CD14-positive monocyte (primary cell): ENCODE data around the gene ZNF488. TPM values are rescaled to one million over a fixed set of nuclear protein-coding genes. Genes with fewer than 3 reads are reported as not detected.

Source experiments
- DNase-seq, 3 donors: peaks; one replicate each; pipeline ENCODE4 v3.0.0-alpha.2; 2011 to 2022
- H2AFZ ChIP-seq: 2 replicates; pipeline ENCODE4 v1.6.0; 2012; ENCODE audit warnings: mild to moderate bottlenecking, low read depth, low read length, inconsistent platforms; ENCODE audit not compliant: insufficient read depth, poor library complexity, severe bottlenecking
- H3K27ac ChIP-seq, 2 donors: 1 replicate in 1 of 2; 2 replicates in 1 of 2; pipeline ENCODE4 v1.5.1; 2012 to 2013; ENCODE audit warnings: low read length in 2 of 2, control low read depth in 1 of 2, inconsistent platforms in 1 of 2, low read depth in 1 of 2, mild to moderate bottlenecking in 1 of 2
- H3K27me3 ChIP-seq, 2 donors: one replicate each; pipeline versions ENCODE4 v1.6.0 to v1.6.1; 2011 to 2013; ENCODE audit warnings: low read length in 2 of 2; ENCODE audit not compliant: control insufficient read depth in 2 of 2, insufficient read depth in 2 of 2
- H3K36me3 ChIP-seq, 2 donors: replicated peaks in 1 of 2; 1 replicate in 1 of 2; 2 replicates in 1 of 2; pipeline versions ENCODE4 v1.5.1 to v1.6.1; 2012 to 2013; ENCODE audit warnings: low read length in 2 of 2, control low read depth in 1 of 2, inconsistent platforms in 1 of 2, mild to moderate bottlenecking in 1 of 2; ENCODE audit not compliant: insufficient read depth in 2 of 2, control insufficient read depth in 1 of 2
- H3K4me1 ChIP-seq, 2 donors: 1 replicate in 1 of 2; 2 replicates in 1 of 2; pipeline versions ENCODE4 v1.5.1 to v1.6.1; 2012 to 2013; ENCODE audit warnings: low read length in 2 of 2, control low read depth in 1 of 2, inconsistent platforms in 1 of 2, mild to moderate bottlenecking in 1 of 2, moderate library complexity in 1 of 2; ENCODE audit not compliant: insufficient read depth in 2 of 2, control insufficient read depth in 1 of 2
- H3K4me2 ChIP-seq: replicated peaks from 2 replicates; pipeline ENCODE3; 2012; ENCODE audit warnings: low read length, moderate library complexity, mild to moderate bottlenecking; ENCODE audit not compliant: poor library complexity, severe bottlenecking; ENCODE audit errors: extremely low read depth
- H3K4me3 ChIP-seq, 3 experiments: fragments of 200-600 bp in 1 of 3; sonication (generic) in 1 of 3; replicated peaks in 1 of 3; 1 replicate in 2 of 3; 2 replicates in 1 of 3; pipeline ENCODE4 v1.5.1; 2011 to 2013; ENCODE audit warnings: low read length in 3 of 3, mild to moderate bottlenecking in 3 of 3, control low read depth in 2 of 3, low read depth in 2 of 3, inconsistent platforms in 1 of 3, moderate library complexity in 1 of 3
- H3K79me2 ChIP-seq: 2 replicates; pipeline ENCODE4 v1.6.0; 2012; ENCODE audit warnings: mild to moderate bottlenecking, control low read depth, inconsistent platforms, low read length, moderate library complexity; ENCODE audit not compliant: insufficient read depth
- H3K9ac ChIP-seq: 2 replicates; pipeline ENCODE4 v1.6.0; 2017; ENCODE audit warnings: low read length, mild to moderate bottlenecking; ENCODE audit not compliant: insufficient read depth, poor library complexity, severe bottlenecking
- H3K9me3 ChIP-seq, 2 donors: replicated peaks in 1 of 2; 1 replicate in 1 of 2; 2 replicates in 1 of 2; pipeline versions ENCODE4 v1.5.1 to v1.6.1; 2012 to 2013; ENCODE audit warnings: low read length in 2 of 2, control low read depth in 1 of 2; ENCODE audit not compliant: control insufficient read depth in 1 of 2, insufficient read depth in 1 of 2
- H4K20me1 ChIP-seq: 2 replicates; pipeline ENCODE4 v1.6.0; 2012; ENCODE audit warnings: mild to moderate bottlenecking, low read length, control low read depth, moderate library complexity; ENCODE audit not compliant: insufficient read depth
- H3K27ac Mint-ChIP-seq, 7 donors: one replicate each; pipeline ENCODE4 v1.8.0; 2020; ENCODE audit warnings: mild to moderate bottlenecking in 7 of 7, mixed read lengths in 7 of 7, moderate library complexity in 6 of 7, inconsistent platforms in 2 of 7
- H3K27me3 Mint-ChIP-seq, 3 donors: one replicate each; pipeline ENCODE4 v1.8.0; 2021 to 2022; ENCODE audit warnings: low read depth in 3 of 3, mild to moderate bottlenecking in 3 of 3, mixed read lengths in 3 of 3, moderate library complexity in 3 of 3, inconsistent platforms in 1 of 3
- H3K36me3 Mint-ChIP-seq, 2 donors: one replicate each; pipeline ENCODE4 v1.8.0; 2020; ENCODE audit warnings: mixed read lengths in 2 of 2, inconsistent platforms in 1 of 2, mild to moderate bottlenecking in 1 of 2
- H3K4me1 Mint-ChIP-seq: one replicate; pipeline ENCODE4 v1.8.0; 2020; ENCODE audit warnings: mild to moderate bottlenecking, mixed read lengths
- H3K4me3 Mint-ChIP-seq, 2 donors: one replicate each; pipeline ENCODE4 v1.8.0; 2020; ENCODE audit warnings: mild to moderate bottlenecking in 2 of 2, mixed read lengths in 2 of 2, moderate library complexity in 1 of 2
- H3K9me3 Mint-ChIP-seq, 7 donors: one replicate each; pipeline ENCODE4 v1.8.0; 2020 to 2022; ENCODE audit warnings: mixed read lengths in 7 of 7, mild to moderate bottlenecking in 6 of 7, moderate library complexity in 6 of 7, inconsistent platforms in 2 of 7
- WGBS: methylation state at CpG from one replicate; pipeline ENCODE4 v1.1.5; 2013; ENCODE audit warnings: missing lambda C conversion rate; ENCODE audit not compliant: insufficient coverage; 5-methylcytosine and 5-hydroxymethylcytosine counted together
- intact Hi-C, 2 donors: fragments of 100-400 bp; cut with micrococcal nuclease; formaldehyde crosslinking; loops; one replicate each; pipeline versions ENCODE4 v1.15.0 to v1.15.1; 2023
- polyA plus RNA-seq, 3 donors: library from polyadenylated mRNA; depleted of rRNA in 1 of 3; unstranded in 2 of 3; stranded (reverse) in 1 of 3; fragments of 300-500 nt in 2 of 3; fragments of >200 nt in 1 of 3; fragmentation: Illumina TruSeq in 2 of 3; gene quantifications; 1 replicate in 2 of 3; 2 replicates in 1 of 3; pipeline ENCODE4 v1.2.3, GENCODE V29; 2012 to 2021
- TF ChIP-seq, protein P1 (sequence below): fragments of 200-600 bp; IDR thresholded peaks from one replicate; pipeline ENCODE4 v1.8.0; 2022; ENCODE audit warnings: antibody characterized with exemption, mild to moderate bottlenecking

ZNF488 gene
- polyA plus RNA-seq, 3 donors: not detected

DNA sequence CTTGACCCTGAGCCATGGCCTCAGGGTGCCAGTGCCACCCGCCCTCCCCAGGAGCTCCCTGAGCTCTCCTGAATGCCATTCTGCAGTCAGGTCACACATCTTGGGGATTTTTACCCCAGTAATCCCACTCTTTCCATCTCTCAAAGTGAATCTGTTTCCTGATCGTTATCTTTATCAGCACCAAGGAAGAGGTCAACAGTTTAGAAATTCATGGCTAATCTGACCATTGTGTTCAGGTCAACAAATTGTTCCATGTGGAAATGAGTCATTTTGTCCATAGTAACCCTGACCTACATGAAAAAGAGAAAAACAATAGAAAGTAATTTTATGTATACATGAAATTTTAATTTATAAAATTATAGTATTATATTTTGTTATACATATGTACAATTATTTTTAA, 28.8 kb upstream of the ZNF488 start:
- Histone ChIP-seq H3K27ac (no peak overlapping the region), H3K4me2 (no peak overlapping the region), H4K20me1 (no peaks in the 10 kb centered on the region), H3K27me3 (no peaks in the 10 kb centered on the region), H3K9me3 (no peaks in the 10 kb centered on the region), H3K4me3 (no peak overlapping the region), H3K36me3 (no peaks in the 10 kb centered on the region), H3K79me2 (no peaks in the 10 kb centered on the region), H3K4me1 (peaks cover 14 to 21% of the 10 kb centered on the region in 2 donors), H2AFZ (no peak overlapping the region), H3K9ac (no peak overlapping the region)
- H3K4me1 Mint-ChIP-seq: peaks cover 7% of the 10 kb centered on the region
- H3K27me3 Mint-ChIP-seq: peaks cover 0 to 3% (median 2%) of the 10 kb centered on the region in 3 donors
- H3K9me3 Mint-ChIP-seq: no peaks in the 10 kb centered on the region
- H3K27ac Mint-ChIP-seq: peak overlapping the region in 1 of 7 donors; percentile 61
- no peaks in the 10 kb centered on the region for H3K36me3 Mint-ChIP-seq
- WGBS: 89% methylated on average over 1 of the region's 2 CpGs
- TF ChIP-seq, protein P1, sequence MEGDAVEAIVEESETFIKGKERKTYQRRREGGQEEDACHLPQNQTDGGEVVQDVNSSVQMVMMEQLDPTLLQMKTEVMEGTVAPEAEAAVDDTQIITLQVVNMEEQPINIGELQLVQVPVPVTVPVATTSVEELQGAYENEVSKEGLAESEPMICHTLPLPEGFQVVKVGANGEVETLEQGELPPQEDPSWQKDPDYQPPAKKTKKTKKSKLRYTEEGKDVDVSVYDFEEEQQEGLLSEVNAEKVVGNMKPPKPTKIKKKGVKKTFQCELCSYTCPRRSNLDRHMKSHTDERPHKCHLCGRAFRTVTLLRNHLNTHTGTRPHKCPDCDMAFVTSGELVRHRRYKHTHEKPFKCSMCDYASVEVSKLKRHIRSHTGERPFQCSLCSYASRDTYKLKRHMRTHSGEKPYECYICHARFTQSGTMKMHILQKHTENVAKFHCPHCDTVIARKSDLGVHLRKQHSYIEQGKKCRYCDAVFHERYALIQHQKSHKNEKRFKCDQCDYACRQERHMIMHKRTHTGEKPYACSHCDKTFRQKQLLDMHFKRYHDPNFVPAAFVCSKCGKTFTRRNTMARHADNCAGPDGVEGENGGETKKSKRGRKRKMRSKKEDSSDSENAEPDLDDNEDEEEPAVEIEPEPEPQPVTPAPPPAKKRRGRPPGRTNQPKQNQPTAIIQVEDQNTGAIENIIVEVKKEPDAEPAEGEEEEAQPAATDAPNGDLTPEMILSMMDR: no peak
- DNase-seq: no peak
- intact Hi-C loops: no loop called here
- H3K4me3 Mint-ChIP-seq: no peak overlapping the region

DNA sequence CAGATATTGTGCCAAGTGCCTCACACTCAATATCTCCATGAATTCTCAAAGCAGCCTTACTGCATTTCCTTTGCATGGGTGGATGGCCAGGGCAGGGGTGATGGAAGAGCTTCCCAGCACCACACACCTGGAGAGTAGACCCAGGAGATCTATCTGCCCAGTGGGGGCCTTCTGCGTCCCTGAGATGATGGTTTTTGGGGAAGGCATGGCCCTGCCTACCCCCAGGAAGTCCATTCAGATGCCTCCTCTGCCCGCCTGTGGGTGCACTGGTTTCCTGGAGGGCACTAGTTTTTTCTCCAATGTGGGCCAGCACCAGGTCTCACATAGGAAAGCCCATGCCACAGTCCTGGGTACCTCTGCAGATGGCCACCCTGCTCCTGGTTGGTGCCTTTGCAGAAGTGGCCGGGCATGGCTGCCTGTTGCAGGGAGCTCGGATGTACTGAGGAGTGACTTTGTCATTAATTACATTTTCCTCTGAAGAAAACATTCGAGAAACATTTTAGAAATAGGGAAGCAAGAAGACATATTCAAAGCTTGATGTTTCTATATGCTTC, 28.2 kb upstream of the ZNF488 start:
- intact Hi-C loops: no loop called here
- H3K9me3 Mint-ChIP-seq: no peaks in the 10 kb centered on the region
- Histone ChIP-seq H3K4me3 (no peak overlapping the region), H3K4me1 (peaks cover 14 to 21% of the 10 kb centered on the region in 2 donors), H4K20me1 (no peaks in the 10 kb centered on the region), H3K27me3 (no peaks in the 10 kb centered on the region), H3K36me3 (no peaks in the 10 kb centered on the region), H3K9me3 (no peaks in the 10 kb centered on the region), H2AFZ (no peak overlapping the region), H3K4me2 (no peak overlapping the region), H3K79me2 (no peaks in the 10 kb centered on the region), H3K27ac (no peak overlapping the region), H3K9ac (no peak overlapping the region)
- H3K4me1 Mint-ChIP-seq: peaks cover 7% of the 10 kb centered on the region
- H3K4me3 Mint-ChIP-seq: no peak overlapping the region
- H3K27me3 Mint-ChIP-seq: peaks cover 0 to 3% (median 2%) of the 10 kb centered on the region in 3 donors
- WGBS: 90% methylated on average over 2 of the region's 5 CpGs
- H3K36me3 Mint-ChIP-seq: no peaks in the 10 kb centered on the region
- TF ChIP-seq, protein P1: no peak
- no peak overlapping the region for H3K27ac Mint-ChIP-seq
- no peak for DNase-seq
